Breast epithelium (tissue), 4 donors: ENCODE measurements around the gene GLO1. TPM values are rescaled to one million over a fixed set of nuclear protein-coding genes. Genes with fewer than 3 reads are reported as not detected.

Experiments used
- DNase-seq, 2 donors: peaks; one replicate each; pipeline ENCODE4 v3.0.0-alpha.2; 2019; ENCODE audit warnings: low spot score in 2 of 2
- H3K27ac ChIP-seq, 2 donors: fragments of 200-600 bp; sonication (generic) in 1 of 2; one replicate each; pipeline ENCODE4 v1.5.1; 2016 to 2019; ENCODE audit warnings: mild to moderate bottlenecking in 1 of 2
- H3K27me3 ChIP-seq, 2 donors: fragments of 200-600 bp; sonication (generic) in 1 of 2; one replicate each; pipeline versions ENCODE4 v1.5.1 to v1.6.0; 2017 to 2019; ENCODE audit warnings: control low read depth in 1 of 2, mild to moderate bottlenecking in 1 of 2
- H3K36me3 ChIP-seq: fragments of 200-600 bp; one replicate; pipeline ENCODE4 v1.5.1; 2019
- H3K4me1 ChIP-seq, 2 donors: fragments of 200-600 bp; sonication (generic); one replicate each; pipeline ENCODE4 v1.5.1; 2016 to 2019; ENCODE audit warnings: control low read depth in 1 of 2
- H3K4me3 ChIP-seq, 3 donors: fragments of 200-600 bp; sonication (generic); 1 replicate in 2 of 3; 2 replicates in 1 of 3; pipeline ENCODE4 v1.5.1; 2016 to 2019; ENCODE audit warnings: mild to moderate bottlenecking in 3 of 3, moderate library complexity in 2 of 3
- H3K9me3 ChIP-seq, 2 donors: fragments of 200-600 bp; sonication (generic) in 1 of 2; one replicate each; pipeline ENCODE4 v1.5.1; 2016 to 2019; ENCODE audit warnings: control low read depth in 1 of 2
- CTCF ChIP-seq, 3 donors: fragments of 450-650 bp; IDR thresholded peaks; one replicate each; pipeline ENCODE4 v1.5.1; 2016 to 2017; ENCODE audit warnings: antibody characterized with exemption in 3 of 3, mild to moderate bottlenecking in 3 of 3, moderate library complexity in 3 of 3
- POLR2A ChIP-seq: fragments of 450-650 bp; IDR thresholded peaks from one replicate; pipeline ENCODE4 v1.6.1; 2016; ENCODE audit warnings: antibody characterized with exemption, mild to moderate bottlenecking, moderate library complexity
- POLR2AphosphoS5 ChIP-seq, 3 donors: sonication (generic); formaldehyde crosslinking; IDR thresholded peaks; one replicate each; pipeline ENCODE4 v1.6.1; 2017; ENCODE audit warnings: antibody characterized with exemption in 3 of 3
- intact Hi-C: fragments of 100-400 bp; cut with DNase I; formaldehyde crosslinking; loops from one replicate; pipeline ENCODE4 v1.15.1; 2023; ENCODE audit warnings: low total_unique reads
- total RNA-seq, 3 donors: library from RNA; depleted of rRNA; stranded (reverse); fragments of >200 nt; gene quantifications; one replicate each; pipeline ENCODE4 v1.1.0, GENCODE V29; 2016

GLO1 gene
- total RNA-seq, 3 donors from 2014 or later = 59.0 to 113 (median 79.3) TPM

DNA sequence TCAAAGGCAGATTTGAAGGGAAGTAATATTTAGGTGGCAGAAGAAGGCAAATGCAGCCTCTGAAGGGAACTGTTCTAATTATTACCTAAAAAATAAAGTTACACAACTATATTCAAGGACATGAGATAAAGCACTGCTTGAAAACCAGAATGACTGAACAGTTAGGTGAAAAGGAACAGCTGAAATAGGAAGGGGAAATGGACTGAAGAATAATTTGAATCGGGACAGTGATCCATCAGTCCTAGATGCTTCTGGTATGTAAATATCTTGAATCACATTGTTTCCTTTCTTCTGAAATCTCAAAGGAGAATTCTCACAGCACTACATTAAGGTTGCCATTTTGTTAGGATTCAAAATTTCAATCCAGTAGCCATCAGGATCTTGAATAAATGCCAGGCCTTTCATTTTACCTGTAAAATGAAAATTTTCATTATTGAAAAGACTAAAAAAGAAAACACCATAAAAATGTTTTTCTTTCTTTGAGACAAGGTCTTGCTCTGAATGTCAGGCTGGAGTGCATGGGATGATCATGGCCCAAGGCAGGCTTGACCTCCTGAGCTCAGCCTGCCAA is 25.9 kb downstream of the GLO1 start:
- H3K27me3 ChIP-seq = no peaks in the 10 kb centered on the region
- H3K4me3 ChIP-seq = no peak overlapping the region
- no peak for TF ChIP-seq CTCF (IDR thresholded peaks at IDR 0.05)
- TF ChIP-seq POLR2A = no peak
- no peak for TF ChIP-seq POLR2AphosphoS5 (IDR thresholded peaks at IDR 0.05)
- H3K27ac ChIP-seq = no peak overlapping the region
- no peak for DNase-seq
- H3K9me3 ChIP-seq = no peaks in the 10 kb centered on the region
- intact Hi-C loops = no loop called here
- peaks cover 4% of the 10 kb centered on the region for H3K36me3 ChIP-seq
- no peaks in the 10 kb centered on the region for H3K4me1 ChIP-seq

DNA sequence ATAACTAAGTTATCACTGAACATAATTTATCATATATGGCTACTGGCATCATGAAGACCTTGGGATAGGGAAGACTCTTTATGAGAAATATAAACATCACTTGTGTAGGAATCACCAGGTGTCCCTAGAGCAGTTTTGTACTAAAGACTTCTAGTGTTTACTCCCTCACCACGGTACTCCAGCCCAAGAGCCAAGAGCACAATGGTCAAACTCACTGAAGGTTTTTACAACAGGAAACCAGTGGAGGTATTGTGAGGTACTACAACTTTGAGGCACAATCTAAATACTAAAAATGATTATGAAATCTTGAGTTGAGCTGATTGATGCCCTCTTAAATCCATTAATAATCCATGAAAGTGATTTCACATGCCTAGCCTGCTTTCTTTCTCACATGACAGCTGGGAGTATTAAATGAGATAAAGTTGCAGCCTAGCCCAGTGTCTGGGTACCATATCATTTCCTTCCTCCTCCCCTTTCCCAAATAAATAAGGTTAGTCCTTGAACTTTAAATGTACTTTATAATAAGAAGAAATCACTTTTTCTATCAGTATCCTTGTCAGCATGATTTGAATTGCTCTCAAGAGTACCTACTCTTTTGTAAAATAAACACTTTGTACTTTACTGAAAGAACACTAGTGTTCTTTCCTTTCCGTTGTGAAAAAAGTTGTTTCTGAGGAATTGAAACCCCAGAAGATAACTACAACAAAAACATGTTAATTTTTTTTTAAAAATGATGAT is 26.5 kb downstream of the GLO1 start:
- TF ChIP-seq POLR2AphosphoS5 (IDR thresholded peaks at IDR 0.05) (no peak), POLR2A (no peak), CTCF (IDR thresholded peaks at IDR 0.05) (no peak)
- Histone ChIP-seq H3K4me3 (no peak overlapping the region), H3K4me1 (no peaks in the 10 kb centered on the region), H3K27me3 (no peaks in the 10 kb centered on the region), H3K9me3 (no peaks in the 10 kb centered on the region), H3K27ac (no peak overlapping the region), H3K36me3 (peaks cover 4% of the 10 kb centered on the region)
- DNase-seq = no peak
- intact Hi-C loops = no loop called here

GRCh38 chr6:38673397-38674165 is 29.4 kb downstream of the GLO1 start:
- Histone ChIP-seq H3K36me3 (peaks cover 4% of the 10 kb centered on the region), H3K27ac (no peak overlapping the region), H3K4me1 (no peaks in the 10 kb centered on the region), H3K9me3 (no peaks in the 10 kb centered on the region), H3K4me3 (no peak overlapping the region), H3K27me3 (no peaks in the 10 kb centered on the region)
- intact Hi-C loops = no loop called here
- TF ChIP-seq CTCF (IDR thresholded peaks at IDR 0.05) (no peak), POLR2A (no peak), POLR2AphosphoS5 (IDR thresholded peaks at IDR 0.05) (no peak)
- no peak for DNase-seq

DNA sequence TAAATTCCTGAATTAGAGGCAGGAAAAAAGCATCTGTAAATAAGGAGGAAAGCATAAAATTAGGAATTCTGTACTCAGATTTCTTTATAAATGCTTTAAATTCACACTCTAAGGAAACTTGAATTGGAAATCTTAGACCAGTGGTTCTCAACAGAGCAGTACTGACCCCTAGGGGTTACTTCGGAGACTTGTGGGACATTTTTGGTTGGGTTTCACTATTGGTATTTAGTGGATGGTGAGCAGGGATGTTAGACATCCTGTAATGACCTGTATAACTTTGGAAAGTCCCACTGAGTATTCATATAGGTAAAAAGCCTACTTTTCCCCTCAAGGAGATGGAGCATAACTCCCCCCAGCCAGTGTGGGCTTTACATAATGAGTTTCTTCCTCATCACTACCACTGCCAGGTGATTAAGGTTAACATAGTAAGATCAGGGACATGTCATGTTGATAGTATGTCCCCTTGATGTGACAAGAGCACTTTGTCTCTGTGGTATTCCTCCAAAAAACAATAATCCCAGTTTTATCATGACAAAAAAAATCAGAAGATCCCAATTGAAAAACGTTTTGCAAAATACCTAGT is 31.0 kb downstream of the GLO1 start:
- TF ChIP-seq POLR2AphosphoS5 (IDR thresholded peaks at IDR 0.05) (no peak), CTCF (IDR thresholded peaks at IDR 0.05) (peak; percentile 4 to 57 (median 35))
- H3K36me3 ChIP-seq = peaks cover 4% of the 10 kb centered on the region
- no peak overlapping the region for H3K27ac ChIP-seq
- no peaks in the 10 kb centered on the region for H3K9me3 ChIP-seq
- no peak overlapping the region for H3K4me3 ChIP-seq
- no peaks in the 10 kb centered on the region for H3K4me1 ChIP-seq
- no peaks in the 10 kb centered on the region for H3K27me3 ChIP-seq
- no peak for DNase-seq
- intact Hi-C loops = no loop called here
